Subcutaneous adipose tissue (tissue), 4 donors: ENCODE data around the gene CLCN6. TPM values are rescaled to one million over a fixed set of nuclear protein-coding genes. Genes with fewer than 3 reads are reported as not detected.

ENCODE experiments used
- CTCF ChIP-seq: fragments of 450-650 bp; IDR thresholded peaks from one replicate; pipeline ENCODE4 v1.5.1; 2016; ENCODE audit warnings: low read depth, mild to moderate bottlenecking, control low read depth, antibody characterized with exemption, moderate library complexity
- total RNA-seq, 4 donors: library from RNA; depleted of rRNA; stranded (reverse); fragments of >200 nt; gene quantifications; one replicate each; pipeline ENCODE4 v1.1.0, GENCODE V29; 2016

Gene CLCN6
- total RNA-seq, 4 donors from 2014 or later = 14.4 to 21.2 (median 20.5) TPM

- TF ChIP-seq CTCF = no peak
Measured at GRCh38 chr1:11771481-11772043, 34.4 kb upstream of the CLCN6 start.

GRCh38 chr1:11772458-11772857, 33.5 kb upstream of the CLCN6 start:
- no peak for TF ChIP-seq CTCF

GRCh38 chr1:11774753-11775152, 31.2 kb upstream of the CLCN6 start:
- no peak for TF ChIP-seq CTCF

GRCh38 chr1:11777658-11778322, 28.2 kb upstream of the CLCN6 start:
- no peak for TF ChIP-seq CTCF

GRCh38 chr1:11778336-11778735, 27.7 kb upstream of the CLCN6 start:
- TF ChIP-seq CTCF = no peak

- TF ChIP-seq CTCF = no peak
Measured at GRCh38 chr1:11778844-11779623, 27.0 kb upstream of the CLCN6 start.

GRCh38 chr1:11779715-11780379, 26.1 kb upstream of the CLCN6 start:
- TF ChIP-seq CTCF = no peak
